Medulla oblongata (tissue), 1 donor: ENCODE data around the gene TIMP2.
"Not testable (repeated sequence)": the region's sequence is repeated elsewhere in the genome, so short reads cannot be mapped to it uniquely, and the experiment has no call there.

Source experiments
- DNase-seq: peaks from one replicate; pipeline ENCODE4 v3.0.0-alpha.2; 2015; ENCODE audit errors: extremely low spot score

Gene TIMP2

DNA sequence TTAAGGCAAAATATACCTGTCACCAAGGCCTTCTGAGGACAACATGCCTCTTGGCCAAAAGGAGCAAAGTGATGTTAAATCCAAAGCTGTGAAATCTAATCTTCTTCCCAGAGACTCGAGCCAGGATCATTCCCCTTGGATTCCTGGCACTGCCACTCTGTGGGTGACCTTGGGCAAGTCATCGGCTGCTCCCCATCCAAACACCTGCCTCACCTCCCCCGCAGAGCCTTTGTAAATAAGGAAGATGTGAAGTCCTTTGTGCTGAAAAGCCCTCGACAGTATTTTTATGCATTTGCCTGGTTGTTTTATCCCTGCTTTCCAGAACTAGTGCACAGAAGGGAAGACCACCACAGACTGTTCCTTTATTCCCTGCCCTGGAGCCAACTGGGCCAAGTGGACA lies 16.8 kb downstream of the TIMP2 start:
- DNase-seq = no peak

DNA sequence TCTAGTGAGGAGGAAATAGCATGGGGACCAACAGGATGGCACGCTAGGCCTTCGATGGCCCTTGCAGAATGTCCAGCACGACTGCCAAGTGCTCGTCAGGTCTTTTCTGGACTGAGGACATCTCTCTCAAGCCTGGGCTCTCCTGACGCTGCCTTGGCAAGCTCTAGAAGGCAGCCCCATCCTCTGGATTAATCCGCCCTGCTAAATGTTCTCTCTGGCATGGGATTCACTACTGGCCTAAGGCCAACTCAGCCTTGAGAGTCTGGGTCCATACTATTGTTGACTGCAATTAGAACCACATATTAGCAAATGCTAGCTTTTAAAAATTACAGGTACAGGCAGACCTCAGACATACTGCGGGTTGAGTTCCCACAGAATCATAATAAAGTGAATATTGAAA lies 19.6 kb downstream of the TIMP2 start:
- DNase-seq = no peak

DNA sequence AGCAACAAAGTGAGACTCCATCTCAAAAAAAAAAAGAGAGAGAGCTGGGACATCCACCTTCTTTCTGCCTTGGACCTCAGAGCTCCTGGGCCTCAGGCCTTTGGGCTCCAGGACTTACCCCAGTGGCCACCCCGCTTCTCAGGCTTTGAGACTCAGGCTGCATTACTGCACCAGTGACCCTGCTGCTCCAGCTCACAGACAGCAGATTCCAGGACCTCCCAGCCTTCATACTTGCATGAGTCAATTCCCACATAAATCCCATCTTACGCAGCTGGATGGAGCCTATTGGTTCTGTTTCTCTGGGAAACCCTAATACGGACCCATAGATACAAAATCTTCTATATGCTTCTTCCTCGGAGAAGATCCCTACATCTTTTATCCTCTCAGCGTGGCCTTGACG lies 20.1 kb downstream of the TIMP2 start:
- no peak for DNase-seq

DNA sequence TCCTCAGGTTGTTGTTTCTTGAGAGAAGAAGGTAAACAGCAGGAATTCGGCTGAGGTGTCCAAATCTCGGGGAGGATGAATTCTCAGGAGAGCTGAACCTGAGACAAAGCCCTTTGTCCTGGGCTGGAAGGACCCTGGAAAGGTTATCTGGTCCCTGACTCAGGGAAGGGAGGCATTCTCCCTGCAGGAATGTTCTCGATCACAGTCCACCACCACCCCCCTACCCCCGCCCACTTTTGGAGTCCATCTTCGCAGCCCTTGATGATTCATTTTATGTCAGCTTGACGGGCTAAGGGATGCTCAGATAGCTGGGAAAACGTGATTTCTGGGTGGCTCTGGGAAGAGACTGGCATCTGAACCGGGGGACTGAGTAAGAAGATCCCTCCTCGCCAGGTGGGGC lies 20.8 kb downstream of the TIMP2 start:
- DNase-seq = no peak

DNA sequence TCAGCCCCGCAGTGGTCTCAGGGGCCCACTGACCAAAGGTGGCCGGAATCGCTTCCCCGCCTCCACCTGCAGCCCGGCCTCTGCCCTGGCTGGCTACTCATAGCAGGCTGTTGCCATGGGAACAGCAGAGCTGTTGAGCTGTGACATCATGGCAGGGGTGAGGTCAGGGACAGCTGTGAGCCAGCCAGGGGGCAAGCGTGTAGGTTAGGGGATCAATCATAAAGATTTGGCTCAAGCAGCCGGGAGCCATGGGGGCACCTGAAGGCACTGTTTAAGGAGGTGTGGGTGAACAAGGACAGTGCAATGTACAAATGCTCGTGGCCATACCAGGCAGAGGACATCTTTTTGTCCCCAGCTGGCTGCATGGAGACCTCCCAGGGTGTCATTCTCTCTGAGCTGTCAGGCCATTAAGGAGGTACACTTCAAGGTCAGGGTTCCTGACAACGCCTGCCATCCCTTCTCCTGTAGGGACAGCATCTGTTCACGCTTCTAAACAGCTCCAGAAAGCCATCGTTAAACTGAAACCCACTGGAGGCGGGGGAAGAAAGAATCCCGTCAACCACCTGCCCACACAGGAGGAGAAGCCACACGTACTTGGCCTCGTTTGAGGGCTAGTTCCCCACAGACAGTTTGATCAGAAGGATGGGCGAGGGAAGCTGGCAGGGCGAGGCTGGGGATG lies 21.9 kb downstream of the TIMP2 start, which contains the start of gene CEP295NL:
Gene CEP295NL (minus strand): TSS at position 101 of the 679 bp plus-strand sequence. CDS start 1,373 bp downstream, outside the sequence.
- DNase-seq = no peak

DNA sequence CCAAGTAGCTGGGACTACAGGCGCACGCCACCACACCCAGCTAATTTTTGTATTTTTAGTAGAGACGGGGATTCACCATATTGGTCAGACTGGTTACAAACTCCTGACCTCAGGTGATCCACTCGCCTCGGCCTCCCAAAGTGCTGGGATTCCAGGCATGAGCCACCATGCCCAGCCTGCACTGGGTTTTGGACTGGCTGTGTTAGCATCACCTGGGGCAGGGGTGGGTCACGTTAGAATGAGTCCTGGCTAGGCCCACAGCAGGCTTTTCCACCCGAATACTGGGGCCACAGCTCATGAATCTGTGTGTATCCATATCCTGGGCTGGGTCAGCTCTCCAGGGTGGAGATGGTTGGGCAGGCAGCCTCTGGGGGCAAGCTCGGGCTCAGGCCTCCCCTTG lies 23.0 kb downstream of the TIMP2 start:
- not testable (repeated sequence) for DNase-seq

DNA sequence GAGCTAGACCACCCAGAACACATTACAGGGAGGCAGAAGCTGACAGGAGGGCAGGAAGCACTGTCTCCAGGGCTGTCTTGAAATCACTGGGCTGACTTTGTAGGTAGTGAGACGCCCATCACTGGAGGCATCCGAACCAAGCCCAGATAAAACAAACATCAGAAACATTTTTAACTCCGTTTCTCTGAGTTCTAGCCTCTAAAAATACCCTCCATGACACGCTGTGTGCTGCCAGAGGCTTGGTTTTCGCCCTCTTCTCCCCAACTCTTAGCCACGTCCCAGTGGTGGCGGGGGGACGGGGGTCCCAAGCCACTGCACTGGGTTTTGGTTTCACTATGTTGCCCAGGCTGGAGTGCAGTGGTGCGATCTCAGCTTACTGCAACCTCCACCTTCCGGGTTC lies 23.4 kb downstream of the TIMP2 start:
- no peak for DNase-seq

DNA sequence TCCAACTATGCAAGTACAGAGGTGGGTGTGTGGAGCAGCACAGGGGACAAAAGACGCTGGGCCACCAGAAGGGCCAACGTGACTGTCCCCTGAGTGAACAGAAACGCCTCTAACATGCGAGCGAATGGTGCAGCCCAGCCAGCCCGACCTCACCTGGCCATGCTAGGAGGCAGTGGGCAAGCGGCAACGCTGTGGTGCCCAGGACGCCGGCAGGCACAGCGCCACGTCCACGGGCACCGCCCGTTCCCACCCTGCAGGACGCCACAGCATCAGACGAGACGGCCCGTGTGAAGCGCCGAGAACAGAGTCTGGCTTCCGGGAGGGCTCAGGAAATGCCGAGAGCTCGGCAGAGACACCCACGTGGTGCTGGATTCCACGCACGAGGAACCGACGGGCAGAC lies 24.4 kb downstream of the TIMP2 start:
- no peak for DNase-seq

DNA sequence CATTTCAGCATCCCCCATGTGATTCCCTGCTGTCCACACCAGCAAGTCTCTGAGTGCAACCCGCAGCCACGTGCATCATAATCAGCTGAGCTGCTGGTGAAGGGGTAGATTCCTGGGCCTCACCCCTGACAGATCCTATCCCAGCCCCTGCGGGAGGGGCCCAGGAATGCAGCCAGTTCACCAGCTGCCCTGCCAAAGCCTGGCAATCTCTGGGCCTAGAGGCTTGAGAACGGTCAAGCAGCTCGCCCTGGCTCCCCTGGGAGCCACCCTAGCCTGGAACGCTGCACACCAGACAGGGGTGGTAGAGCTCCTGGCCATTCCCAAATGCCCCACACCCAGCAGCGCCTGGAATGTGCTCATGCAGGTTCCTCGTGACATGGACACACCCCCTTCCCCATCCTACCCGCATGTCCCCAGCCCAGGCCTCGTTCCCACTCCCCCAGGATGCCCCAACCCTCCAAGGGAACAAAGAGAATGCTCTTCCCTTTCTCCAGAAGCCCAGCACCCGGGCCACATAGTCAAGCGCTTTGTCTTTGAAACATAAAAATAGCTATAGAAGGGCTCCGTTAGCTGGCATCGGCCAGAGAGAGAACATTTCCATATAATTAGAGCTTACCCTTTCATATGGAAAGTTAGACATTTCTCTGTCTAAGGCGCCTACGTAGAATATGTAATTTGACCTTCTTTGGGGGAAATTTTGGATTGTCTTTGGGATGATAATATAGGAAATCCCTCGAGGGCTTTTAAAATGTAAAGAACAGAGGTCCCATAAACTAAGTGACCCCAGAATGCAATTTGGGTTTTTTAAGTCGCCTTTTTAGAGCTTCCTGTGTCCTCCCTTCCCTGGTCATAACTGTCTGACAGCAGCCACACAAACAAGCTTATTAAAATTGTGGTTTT lies 25.6 kb downstream of the TIMP2 start:
- peak; percentile 88 for DNase-seq

DNA sequence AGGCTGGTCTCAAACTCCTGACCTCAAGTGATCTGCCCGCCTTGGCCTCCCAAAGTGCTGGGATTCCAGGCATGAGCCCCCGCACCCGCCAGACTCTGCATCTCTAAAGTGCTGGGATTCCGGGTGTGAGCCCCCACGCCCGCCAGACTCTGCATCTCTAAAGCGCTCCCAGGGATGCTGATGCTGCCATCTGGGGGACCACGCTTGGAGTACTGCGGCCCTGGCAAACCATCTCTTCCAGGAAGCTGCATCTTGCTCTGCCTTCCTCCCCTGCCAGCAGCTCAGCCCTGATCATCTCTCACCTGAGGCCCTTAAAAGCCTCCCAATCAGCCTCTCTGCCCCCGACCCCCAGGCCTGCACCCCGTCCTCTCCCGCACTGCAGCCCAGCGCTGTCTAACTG lies 26.2 kb downstream of the TIMP2 start:
- no peak for DNase-seq

DNA sequence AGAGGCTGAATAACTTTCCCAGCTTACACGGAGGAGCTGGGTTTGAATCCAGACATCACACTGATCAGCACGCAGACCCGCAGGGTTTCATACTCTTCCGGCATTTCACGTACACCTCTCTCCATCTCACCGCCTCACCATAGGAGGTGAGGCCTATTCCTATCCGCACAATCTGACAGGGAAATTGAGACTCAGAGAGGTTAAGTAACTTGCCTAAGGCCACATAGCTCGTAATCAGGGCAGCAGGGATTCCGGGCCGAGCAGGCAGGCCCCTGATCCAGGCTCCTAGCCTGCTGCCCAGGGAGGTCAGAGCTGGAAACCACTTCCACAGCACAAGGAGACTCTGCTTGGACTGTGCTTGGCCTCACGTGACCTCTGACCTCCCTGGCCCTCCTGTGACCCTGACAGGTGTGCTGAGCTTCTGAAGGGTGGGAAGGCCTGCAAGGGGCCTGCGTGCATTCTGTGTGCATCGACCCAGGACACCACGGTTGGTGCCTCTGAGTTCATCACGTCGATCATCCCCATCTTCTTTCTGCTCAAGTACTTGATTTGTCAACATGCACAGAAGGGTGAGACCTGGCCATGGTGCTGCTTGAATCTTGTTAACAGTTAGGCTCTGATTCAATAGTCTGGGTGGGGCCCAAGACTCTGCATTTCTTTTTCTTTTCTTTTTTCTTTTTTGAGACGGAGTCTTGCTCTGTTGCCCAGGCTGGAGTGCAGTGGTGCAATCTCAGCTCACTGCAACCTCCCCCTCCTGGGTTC lies 26.9 kb downstream of the TIMP2 start:
- DNase-seq = no peak

DNA sequence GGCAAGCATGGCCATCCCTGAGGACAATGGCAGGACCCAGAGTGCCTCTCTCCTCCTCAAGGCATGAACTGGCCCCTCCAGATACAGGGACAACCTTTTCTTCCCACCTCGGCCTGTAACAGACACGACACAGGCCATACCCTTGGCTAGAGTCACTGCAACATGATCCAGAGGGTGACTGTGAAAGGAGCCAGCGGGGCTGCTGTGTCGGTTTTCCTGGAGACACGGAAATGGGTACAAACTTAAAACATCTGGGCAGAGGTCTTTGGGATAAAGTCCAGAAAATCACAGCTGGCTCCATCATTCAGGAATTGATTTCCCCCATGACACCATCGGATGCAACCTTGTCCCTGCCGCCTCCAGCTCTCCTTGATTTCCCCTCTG lies 27.5 kb downstream of the TIMP2 start:
- no peak for DNase-seq

DNA sequence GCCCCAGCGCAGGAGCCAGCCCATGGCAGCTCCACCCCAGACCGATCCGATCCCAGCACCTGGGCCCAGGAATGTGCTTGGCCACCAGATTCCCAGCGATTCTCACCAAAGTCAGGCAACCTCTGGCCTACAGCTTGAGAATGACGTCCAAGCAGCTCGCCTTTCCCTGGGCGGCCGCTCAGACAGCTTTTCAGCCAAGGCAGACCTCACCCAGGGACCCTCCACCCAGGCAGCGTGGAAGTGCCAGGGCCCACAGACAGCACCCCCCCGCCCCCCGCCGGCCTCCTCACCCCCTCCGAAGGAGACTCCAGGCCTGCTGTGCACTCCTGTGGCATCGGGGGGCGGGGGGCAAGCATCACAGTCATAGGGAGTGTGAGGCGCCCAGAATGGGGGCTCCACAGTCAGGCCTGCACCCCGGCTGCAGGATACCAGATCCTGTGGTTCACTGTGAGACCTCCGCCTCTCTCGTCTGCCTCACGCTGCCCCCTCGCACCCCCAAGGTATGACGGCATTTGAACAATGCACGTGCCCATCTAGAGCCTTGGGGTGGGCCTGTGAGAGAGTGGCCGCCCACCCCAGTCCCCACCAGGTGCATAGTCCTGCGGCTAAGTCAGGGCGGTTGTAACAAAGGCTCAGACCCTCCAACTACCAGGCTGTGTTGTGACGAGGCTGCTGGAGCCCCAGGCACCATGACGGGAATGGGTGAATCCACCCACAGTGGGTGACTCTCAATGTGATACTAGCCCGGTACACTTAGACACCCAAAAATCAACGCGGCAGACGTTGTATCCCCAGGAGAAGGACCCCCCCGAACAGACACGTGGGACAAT lies 28.1 kb downstream of the TIMP2 start:
- DNase-seq = no peak

DNA sequence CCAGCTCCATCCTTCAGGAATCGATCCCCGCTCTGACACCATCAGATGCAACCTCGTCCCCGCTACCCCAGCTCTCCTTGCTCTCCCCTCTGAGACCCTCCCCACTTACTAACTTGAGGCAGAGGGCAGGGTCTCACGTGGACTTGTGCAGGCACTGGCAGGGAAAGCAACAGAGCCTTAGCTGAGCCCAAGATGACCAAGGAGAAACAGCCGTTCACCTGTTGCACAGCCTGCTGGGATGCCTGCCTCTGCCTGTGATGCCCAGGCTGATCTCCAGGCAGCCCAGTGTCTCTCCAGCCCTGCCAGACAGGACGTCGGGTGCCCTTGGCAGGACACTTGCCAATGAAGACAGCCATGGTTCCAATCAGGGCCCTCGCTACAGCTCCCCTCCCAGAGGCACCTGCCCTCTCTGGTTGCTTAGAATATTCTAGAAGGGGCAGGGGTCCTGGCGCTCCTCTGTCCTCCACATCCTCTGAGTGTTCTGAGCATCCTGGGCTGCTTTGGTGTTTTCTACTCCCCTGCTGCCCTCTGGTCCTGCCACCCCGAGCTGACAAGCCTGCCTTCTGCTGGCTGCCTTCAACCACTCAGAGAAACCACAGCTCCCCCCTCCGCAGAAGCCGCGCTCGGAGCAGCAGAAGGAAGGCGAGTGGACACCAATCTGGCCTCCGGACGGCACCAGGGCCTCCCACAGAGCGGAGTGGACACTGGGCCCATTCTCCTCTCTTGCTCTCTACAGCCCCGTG lies 28.9 kb downstream of the TIMP2 start:
- peak; percentile 86 for DNase-seq

DNA sequence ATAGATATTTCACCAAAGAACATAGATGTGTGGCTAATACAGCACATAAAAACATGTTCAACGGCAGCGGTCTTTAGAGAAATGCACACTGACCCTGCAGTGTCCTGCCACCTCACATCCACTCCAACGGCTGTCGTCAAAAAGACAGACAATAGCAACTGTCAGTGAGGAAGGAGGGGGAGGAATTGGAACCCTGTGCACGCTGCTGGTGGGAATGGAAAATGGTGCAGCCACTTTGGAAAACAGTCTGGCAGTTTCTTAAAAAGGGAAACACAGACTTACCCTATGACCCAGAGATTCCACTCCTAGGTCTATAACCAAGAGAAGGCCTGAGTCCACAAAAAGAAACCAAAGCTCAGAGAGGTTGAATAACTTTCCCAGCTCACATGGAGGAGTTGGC lies 29.9 kb downstream of the TIMP2 start:
- DNase-seq = peak; percentile 77

DNA sequence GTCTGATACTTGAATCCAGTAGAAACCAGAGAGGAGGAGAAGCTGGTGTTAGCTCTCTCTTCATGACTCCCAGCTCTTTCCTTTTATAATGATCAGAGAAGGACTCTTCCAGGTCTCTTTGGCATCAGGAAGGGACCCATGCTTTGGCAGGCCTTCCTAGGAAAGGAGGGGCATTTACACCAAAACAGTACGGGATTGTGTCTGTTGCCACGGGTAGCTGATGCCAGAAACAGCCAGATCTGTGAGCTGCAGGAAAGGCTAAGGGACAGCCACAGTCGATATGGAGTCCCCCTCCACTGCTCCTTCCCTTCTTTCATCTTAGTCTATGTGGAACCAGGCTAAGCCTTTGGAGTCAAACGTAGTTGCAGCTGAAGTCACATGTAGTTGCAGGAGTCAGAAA lies 31.5 kb downstream of the TIMP2 start:
- DNase-seq = peak; percentile 83

DNA sequence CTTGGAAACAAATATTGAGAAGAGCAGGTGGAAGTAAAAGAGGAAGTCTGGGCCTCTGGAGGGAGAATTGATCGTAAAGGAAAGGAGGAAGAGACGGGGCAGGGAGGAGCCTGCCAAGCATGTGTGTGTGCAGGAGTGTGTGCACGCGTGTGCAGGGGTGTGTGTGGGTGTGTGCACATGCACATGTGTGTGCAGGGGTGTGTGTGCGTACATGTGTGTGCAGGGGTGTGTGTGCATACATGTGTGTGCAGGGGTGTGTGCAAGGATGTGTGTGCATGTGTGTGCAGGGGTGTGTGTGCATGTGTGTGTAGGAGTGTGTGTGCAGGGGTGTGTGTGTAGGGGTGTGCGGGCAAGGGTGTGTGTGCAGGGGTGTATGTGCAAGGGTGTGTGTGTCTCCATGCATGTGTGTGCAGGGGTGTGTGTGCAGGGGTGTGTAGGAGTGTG lies 32.2 kb downstream of the TIMP2 start:
- DNase-seq = no peak

DNA sequence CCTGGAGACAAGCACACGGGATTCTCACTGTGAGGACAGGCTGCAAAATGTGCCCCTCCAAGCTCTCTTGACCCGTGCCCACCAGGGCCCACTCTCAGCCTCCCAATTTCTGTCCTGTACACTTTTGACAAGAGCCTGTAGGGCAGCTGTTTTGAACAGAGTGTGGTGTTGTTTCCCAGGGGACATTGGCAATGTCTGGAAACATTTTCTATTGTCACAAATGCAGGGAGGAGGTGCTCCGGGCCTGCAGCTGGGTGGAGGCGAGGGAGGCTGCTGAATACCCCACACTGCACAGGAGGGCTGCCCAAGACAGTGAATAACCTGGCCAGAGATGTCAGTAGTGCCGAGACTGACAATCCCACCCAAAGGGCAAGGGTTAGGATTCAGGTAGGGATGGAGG lies 32.7 kb downstream of the TIMP2 start:
- peak; percentile 74 for DNase-seq

DNA sequence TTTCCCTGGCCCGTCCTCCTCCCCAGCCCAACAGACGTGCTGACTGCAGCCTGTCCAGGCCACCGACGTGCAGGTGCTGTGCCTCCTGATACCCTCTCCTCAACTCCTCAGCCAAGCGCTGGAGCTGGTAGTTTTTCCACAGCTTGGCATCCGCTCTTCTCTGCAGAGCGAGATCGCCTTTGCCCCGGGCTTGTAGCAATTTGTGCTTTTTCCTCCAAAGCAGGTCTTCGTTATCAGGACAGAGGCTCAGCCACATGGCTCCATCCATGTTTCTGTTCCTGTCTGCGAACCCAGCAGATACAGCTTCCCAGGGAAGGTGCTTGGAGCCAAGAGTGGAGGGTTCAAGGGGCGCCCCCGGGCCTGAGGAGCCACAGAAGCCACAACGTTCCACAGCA lies 33.1 kb downstream of the TIMP2 start:
- DNase-seq = no peak

DNA sequence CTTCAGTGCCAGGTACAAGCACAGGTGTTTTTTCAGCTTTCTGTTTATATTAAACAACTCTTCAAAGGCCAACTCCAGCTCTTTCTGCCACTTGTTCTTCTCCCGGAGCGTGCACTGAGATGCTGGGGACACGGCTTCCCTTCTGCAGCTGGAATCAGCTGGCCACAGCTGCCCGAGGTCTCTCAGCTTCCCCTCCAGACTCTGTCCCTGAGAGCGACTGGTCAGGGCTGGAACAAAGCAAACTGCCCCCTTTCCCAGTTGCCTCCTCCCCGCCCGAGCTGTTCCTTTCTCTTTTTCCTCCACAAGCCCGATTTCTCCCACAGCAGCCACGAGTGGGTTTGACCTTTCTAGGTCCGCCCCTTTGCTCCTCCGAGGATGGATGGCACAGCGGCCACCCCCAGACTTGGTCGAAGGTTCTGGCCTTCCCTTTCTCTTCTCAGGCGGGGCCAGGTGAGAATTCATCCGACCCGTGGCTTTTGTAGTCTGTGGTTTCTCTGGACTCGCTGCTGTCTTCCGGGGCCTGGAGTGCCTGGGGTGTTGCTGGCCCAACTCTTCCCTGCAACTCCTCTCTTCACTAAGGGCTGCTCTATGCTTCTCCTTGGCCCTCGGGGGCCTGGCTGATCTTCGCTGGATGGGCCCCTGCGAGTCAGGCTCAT lies 33.7 kb downstream of the TIMP2 start:
- DNase-seq = no peak
